GM21737 (cell line): ENCODE data around the gene HSPA13.
"Not testable (repeated sequence)": the region's sequence is repeated elsewhere in the genome, so short reads cannot be mapped to it uniquely, and the experiment has no call there.

Experiments used
- ATAC-seq: cut with Tn5 transposase; IDR thresholded peaks from one replicate; pipeline ENCODE4 v1.9.1; 2021; ENCODE audit warnings: mild to moderate bottlenecking, moderate library complexity; ENCODE audit not compliant: unreplicated experiment

The HSPA13 gene

GRCh38 chr21:14382835-14383595, at the start of gene HSPA13:
HSPA13 (minus strand) TSS chr21:14383146; CDS start chr21:14383119, 27 bp downstream.
- ATAC-seq = peak; percentile 98

- no peak for ATAC-seq
Observed at GRCh38 chr21:14418920-14419319, 36.0 kb upstream of the HSPA13 start.

GRCh38 chr21:14414932-14415508, 32.1 kb upstream of the HSPA13 start:
- ATAC-seq = no peak

GRCh38 chr21:14405962-14406361, 23.0 kb upstream of the HSPA13 start:
- ATAC-seq = no peak

GRCh38 chr21:14405225-14405624, 22.3 kb upstream of the HSPA13 start:
- no peak for ATAC-seq

- no peak for ATAC-seq
Observed at GRCh38 chr21:14403681-14404318, 20.9 kb upstream of the HSPA13 start.

GRCh38 chr21:14401217-14401616, 18.3 kb upstream of the HSPA13 start:
- no peak for ATAC-seq

- ATAC-seq = no peak
Observed at GRCh38 chr21:14388282-14388681, 5.3 kb upstream of the HSPA13 start.

- ATAC-seq = no peak
Observed at GRCh38 chr21:14384453-14384852, 1.5 kb upstream of the HSPA13 start.

GRCh38 chr21:14383596-14384180, 742 bp upstream of the HSPA13 start:
- peak; percentile 32 for ATAC-seq

- peak; percentile 4 for ATAC-seq
Observed at GRCh38 chr21:14382486-14382834, 486 bp downstream of the HSPA13 start.

GRCh38 chr21:14376854-14377253, 6.1 kb downstream of the HSPA13 start:
- ATAC-seq = no peak

- no peak for ATAC-seq
Observed at GRCh38 chr21:14366998-14367397, 15.9 kb downstream of the HSPA13 start.

- ATAC-seq = no peak
Observed at GRCh38 chr21:14361958-14362357, 21.0 kb downstream of the HSPA13 start.

GRCh38 chr21:14358775-14359174, 24.2 kb downstream of the HSPA13 start:
- no peak for ATAC-seq

GRCh38 chr21:14356746-14357145, 26.2 kb downstream of the HSPA13 start:
- no peak for ATAC-seq

- ATAC-seq = no peak
Observed at GRCh38 chr21:14354515-14354914, 28.4 kb downstream of the HSPA13 start.

- ATAC-seq = no peak
Observed at GRCh38 chr21:14353726-14354125, 29.2 kb downstream of the HSPA13 start.

- no peak for ATAC-seq
Observed at GRCh38 chr21:14353231-14353630, 29.7 kb downstream of the HSPA13 start.

- not testable (repeated sequence) for ATAC-seq
Observed at GRCh38 chr21:14327346-14327745, 55.6 kb downstream of the HSPA13 start.

- ATAC-seq = no peak
Observed at GRCh38 chr21:14325595-14325994, 57.4 kb downstream of the HSPA13 start.
